ENCODE data around the gene ACYP1.

DNA sequence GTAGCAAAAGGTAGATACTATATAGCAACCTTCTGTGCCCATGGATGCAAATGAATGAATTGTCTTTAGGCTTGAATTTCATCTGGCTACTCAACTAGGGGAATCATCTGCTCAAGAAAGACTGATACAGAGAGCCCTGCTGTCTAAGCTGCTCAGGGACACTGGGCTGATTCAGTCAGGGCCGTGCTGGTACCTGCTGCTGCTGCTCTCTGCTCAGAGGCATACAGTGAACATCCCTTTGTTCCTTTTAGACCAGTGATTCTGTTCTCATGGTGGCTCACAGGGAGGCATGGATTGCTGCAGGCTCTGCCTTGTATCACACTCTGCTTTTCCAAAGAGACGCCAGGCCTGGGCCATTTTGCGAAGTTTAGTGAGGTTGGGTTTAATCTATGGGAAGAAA is 47.0 kb downstream of the ACYP1 start:
- TF ChIP-seq, protein P1, sequence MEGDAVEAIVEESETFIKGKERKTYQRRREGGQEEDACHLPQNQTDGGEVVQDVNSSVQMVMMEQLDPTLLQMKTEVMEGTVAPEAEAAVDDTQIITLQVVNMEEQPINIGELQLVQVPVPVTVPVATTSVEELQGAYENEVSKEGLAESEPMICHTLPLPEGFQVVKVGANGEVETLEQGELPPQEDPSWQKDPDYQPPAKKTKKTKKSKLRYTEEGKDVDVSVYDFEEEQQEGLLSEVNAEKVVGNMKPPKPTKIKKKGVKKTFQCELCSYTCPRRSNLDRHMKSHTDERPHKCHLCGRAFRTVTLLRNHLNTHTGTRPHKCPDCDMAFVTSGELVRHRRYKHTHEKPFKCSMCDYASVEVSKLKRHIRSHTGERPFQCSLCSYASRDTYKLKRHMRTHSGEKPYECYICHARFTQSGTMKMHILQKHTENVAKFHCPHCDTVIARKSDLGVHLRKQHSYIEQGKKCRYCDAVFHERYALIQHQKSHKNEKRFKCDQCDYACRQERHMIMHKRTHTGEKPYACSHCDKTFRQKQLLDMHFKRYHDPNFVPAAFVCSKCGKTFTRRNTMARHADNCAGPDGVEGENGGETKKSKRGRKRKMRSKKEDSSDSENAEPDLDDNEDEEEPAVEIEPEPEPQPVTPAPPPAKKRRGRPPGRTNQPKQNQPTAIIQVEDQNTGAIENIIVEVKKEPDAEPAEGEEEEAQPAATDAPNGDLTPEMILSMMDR (IDR thresholded peaks at IDR 0.05), result no peak
- no peak for TF ChIP-seq POLR2A (IDR thresholded peaks at IDR 0.05)

Measured in body of pancreas (tissue), 4 donors.